GM11168 (cell line): Measurements from ENCODE around the gene PDE11A.

Experiments used
- in situ Hi-C: fragments of 300-500 bp; cut with MboI; formaldehyde crosslinking; loops from one replicate; pipeline ENCODE4 v1.12.0; 2022; ENCODE audit warnings: low sequenced_read_pairs; ENCODE audit not compliant: unreplicated experiment

PDE11A gene

DNA sequence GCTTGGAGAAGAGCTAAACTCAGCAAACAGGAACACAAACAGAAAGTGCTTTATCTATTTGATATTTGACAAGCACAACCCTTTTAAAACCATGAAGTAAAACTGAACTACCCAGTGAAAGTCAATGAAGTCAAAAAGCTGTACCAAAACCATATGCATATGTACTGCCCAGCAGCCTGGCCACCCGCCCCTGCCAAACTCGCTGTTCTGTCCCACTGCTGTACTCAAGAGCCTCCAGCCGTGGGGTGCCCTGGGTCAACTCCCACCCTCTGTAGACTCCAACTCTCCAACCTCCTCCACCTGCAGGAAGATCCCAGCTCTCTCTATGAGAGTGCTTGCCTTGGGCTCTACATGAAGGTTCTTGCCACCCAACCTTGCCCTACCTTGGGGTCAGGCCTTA, 411.8 kb downstream of the PDE11A start:
- in situ Hi-C loops, result no loop called here

DNA sequence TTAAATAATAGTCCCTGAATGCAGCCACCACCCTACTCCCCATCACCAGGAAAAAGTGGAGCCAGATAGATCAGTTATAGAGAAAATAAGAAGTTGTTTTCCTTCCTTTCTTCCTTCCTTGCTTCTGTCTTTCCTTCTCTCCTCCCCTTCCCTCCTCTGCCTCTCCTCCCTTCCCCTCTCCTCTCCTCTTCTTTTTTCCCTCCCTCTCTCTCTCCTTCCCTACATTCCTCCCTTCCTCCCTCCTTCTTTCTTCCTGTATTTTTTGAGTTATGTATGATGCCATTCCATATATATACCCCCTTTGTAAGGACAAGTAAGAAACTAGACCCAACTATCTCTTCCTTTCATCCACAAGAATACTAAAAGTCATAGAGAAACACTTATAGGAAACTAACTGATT, 414.3 kb downstream of the PDE11A start:
- in situ Hi-C loops, result no loop called here

DNA sequence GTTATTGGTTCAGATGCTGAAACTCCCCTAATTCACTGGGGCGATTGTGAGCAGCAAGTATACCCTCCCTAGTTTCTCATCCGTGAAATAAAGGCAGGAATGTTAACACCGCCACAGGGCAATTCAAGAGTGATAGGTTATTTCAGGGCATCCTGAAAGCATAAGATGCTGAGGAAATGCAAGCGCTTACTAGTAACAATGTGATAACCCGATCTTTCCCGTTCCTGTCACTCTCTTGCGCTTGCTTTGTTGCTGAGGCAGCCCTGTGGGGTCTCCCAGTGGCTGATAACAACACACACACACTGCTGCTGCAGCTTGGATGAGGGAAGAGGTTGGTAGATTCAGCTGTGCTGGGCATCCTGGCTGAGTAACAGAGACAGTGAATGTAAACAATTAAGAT, 420.7 kb downstream of the PDE11A start:
- in situ Hi-C loops, result no loop called here

DNA sequence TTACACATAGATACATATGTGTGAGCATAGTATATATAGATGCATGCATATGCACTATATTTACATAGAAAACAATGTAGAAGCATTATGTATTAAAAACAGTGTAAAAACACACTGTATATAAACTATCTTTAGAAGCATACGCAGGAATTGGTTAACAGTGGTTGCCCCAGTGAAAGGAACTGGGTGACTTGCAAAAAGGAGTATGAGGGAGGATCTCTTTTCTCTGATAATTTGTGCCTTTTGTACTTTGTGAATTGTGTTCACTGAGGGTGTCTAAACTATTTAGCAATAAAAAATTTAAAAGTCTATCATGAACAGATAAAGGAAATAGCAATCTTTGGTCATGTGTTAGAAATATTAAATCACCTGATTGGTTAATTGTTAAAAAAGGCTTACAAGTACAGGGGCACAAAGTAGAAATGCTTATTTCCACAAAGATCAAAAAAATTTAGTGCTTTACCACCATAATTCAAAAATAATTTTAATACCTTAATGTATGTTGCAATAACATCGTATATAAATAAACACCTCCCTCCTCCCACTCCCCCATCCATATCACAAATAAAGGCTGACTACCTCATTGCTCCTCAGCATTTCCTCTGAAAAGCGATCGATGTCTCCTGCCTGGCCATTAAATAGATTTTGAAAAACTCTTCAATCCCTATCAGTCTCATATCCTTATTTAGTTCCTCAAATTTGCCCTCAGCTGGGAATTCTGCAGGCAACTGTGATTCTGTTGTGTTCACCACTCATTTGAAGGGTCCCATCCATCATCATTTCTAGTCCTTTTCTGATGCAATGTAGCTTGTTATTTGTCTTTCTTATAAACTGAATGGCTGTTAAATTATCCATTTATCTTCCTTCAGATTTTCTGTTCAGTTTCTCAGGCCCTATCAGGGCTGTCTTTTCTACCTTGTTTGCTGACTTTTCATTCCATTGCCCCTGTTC, 422.7 kb downstream of the PDE11A start:
- in situ Hi-C loops, result no loop called here

DNA sequence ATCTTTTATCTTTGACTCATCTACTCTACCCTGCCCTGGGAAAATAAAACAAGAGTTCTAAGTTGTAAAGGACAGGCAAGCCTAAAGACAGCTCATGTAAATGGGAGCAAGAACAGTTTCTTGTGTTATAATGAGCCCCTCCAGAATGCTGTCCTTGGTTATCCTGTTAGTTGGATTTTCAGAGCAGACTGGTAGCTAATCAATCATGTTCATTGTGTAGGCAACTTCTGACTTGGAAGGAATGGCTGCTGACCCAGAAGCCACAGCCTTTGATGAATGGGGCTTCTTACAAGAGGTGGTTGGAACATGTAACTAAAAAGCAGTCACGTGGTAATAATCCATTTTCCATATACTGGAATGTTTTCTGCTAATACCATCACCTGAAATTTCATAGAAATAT, 425.8 kb downstream of the PDE11A start:
- in situ Hi-C loops, result no loop called here

DNA sequence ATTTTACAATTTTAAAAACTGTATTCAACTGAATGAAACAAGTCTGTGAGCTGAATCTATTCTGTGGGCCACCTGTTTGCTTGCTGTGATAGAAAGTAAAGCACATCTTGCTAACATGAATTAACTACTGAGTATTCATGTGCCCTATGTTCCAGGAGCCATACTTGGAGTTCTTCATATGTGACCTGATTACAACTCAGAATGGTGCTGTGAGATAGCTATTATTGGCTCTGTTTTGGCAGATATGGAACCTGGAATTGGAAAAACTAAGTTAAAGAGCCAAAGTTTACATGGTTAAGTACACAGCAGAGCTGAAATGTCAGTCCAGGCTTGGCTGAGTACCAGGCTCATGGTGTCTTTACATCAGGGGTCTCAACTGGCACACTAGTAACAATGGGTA, 426.3 kb downstream of the PDE11A start:
- in situ Hi-C loops, result no loop called here

DNA sequence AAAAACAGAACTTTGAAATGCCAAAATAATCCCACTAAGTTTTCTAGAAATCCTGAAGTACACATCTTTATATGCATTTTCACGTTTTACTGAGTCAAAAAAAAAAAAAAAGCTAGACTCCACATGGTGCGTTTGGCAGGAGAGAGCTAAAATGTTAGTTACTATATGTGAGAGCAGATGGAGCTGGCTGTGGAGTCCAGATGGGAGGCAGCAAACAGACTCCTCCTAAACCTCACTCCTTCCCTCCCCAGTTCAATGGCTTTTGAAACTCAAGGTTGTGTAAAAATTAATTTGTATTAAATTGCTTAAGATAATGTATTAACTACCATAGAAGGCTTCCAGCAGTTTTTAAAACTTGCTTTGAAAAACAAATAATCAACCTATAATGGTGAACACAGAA, 431.2 kb downstream of the PDE11A start:
- in situ Hi-C loops, result no loop called here

DNA sequence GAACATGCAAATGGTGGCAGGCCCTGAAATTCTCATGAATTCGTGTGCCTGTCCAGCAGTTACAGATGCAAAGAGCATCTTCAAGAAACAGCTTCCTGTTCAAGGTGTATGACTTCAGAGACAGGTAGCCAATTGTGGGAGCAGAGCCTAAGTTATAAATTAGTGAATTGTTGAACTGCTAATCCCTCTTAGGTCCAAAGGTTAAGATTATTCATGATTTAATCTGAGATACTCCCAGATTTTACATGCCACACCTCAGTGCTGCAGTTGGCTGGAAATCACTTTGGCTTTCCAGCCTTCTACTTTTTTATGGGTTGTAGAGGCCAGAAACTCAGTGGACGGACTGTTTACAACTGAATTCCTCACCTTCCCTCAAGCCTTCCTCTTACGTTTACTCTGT, 432.2 kb downstream of the PDE11A start:
- in situ Hi-C loops, result no loop called here

DNA sequence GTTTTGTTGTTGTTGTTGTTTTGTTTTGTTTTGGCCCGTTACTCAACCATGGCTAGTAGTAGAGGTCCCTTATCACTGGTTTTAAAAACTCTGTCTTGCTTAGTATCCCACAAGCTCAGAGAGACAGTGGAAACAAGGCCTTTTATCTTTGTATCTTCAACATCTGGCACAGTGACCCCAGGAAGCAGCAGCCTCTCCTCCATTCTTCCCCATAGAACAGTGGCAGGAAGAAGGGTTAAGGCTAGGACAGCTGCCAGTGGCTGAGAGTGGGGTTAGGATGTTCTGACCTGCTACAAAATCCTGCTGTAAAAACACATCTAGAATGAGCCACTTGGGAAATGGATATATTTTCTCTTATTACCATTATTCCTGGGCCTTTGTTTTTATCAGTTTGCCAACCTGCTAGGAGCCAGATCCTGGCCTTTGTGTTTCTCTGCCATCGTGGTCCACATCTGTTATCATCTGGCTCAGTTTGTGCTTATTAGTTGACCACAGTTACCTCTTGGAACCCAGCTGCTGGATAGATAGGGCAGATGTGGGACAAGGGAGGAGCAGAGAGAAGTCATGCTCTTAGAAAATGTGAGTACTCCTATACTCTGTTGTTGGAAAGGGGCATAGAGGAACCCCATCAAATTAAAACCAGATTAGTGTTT, 433.2 kb downstream of the PDE11A start:
- in situ Hi-C loops, result no loop called here

DNA sequence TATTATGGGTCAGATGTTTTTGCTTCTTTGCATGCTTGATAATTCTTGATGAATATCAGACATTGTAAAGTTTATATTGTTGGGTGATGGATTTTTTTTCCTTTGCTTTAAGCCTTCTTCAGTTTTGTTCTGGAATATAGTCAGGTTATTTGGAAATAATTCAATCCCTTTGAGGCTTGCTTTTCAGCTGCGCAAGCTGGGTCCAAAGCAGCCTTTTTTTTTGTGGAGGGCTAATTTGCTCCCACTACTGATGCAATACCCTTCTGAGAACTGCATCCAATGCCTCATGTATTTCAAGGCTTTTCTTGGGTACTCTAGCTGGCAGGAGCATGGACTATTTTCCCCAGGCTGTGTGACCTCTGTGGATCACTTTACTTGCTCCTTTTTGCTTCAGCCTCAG, 434.1 kb downstream of the PDE11A start:
- in situ Hi-C loops, result no loop called here

DNA sequence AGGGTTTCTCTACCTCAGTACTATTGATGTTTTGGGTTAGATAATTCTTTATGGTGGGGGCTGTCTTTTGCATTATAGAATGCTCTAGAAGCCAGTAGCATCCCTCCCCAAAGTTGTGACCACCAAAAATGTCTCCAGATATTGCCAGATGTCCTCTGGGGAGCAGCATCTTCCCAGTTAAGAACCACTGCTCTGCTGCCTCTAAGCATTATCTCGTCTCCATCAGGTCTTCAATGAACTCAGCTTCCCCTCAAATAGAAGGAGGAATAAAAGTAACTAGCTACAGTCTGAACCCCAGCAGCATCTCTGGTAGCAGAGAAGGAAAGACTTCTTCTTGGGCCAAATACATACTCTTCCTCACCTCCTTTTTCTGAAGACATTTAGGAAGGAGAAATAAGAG, 435.9 kb downstream of the PDE11A start:
- in situ Hi-C loops, result no loop called here

DNA sequence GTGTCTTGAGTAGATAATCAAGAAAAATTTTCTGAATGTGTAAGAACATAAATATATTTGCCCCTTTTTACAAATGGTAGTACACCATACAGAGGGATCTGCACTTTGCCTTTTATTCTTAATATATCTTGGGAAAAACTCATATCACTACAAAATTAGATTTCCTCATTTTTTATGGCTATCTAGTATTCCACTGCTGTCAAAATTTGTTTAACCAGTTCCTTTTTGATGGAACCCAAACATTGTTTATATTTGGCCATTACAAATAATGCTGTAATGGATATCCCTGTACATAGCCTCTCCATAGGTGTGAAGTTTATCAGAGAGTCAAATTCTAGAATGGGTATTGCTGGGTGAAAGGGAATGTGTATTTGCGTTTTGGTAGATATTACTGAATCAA, 436.9 kb downstream of the PDE11A start:
- in situ Hi-C loops, result no loop called here

DNA sequence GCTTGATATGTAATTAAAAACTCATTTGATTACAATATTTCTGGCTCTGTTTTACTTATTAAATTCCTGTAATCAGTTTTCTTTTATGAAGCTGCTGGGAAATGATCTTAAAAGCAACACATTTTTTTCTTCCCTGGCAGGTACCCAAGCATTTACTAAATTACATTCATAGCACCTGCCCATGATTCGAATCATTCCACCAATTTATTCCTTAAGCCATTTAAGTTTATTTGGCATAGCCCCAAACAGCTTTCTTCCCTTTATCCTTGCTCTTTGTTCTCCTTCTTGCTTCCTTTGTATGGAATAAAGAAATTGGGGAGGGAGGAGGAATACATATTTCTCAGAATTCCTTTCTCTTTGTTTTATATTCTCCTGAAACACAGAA, 438.7 kb downstream of the PDE11A start:
- in situ Hi-C loops, result no loop called here

DNA sequence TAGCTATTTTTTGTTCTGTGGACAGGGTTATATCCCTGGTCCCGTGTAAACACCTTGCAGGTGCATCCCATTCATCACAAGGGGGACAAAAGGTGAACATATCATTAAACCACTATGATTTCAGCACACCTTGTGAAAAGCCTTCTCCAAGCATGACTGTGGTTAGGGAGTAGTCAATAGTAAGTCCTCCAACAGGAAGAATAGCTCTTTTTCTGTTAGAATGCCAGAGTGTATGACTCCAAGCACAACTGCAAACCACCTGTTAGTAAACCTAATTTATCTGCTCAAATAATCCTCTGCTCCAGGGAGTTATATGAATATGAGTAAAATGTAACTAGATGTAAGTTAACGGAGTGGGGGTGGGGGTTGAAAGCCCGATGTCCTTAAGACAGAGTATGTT, 439.5 kb downstream of the PDE11A start:
- in situ Hi-C loops, result no loop called here

DNA sequence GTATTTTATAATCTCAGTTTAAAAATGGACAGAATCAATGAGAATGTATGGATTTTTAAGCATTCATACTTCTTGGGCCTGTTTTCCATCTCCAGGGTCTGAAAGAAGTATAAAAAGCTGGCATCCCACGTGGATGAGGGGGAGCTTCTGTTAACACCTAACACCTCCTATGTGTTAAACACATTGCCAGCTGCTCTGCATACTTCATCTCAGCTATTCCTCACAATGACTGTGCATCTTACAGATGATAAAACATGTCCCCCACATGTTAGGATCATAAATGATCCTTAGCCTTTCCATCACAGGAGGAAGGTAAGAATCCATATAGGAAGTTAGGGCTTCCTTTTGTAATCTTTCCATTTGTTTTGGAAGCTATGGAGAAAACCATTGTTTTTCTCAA, 440.9 kb downstream of the PDE11A start:
- in situ Hi-C loops, result no loop called here

DNA sequence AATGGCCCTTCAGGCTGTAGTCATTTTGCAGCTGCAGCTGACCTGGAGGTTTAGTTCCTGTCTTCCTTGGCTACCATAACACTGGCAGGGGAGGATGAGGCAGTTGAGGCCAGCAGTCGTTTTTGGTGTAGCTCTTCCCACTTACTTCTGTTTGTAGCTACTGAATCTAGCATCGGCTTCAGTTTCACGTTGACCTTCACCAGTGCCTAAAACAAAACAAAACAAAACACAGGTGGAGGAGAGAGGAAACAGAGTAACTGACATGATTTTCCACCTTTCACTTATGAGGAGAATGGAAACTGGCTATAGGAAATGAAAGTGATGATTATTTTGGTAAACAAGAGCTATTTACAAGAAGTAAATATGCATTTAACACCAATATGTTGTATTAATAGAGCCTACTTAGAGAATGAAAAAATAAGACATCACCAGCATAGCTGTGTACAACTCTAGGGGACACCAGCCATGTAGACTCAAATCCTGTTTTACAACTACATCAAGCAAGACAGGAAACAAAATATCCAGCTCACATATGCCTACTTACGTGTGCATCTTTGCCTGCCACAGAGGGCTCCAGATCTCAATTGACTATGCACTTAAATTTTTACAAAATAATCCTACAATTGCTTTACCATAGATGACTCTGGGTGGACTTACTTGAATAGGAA, 443.1 kb downstream of the PDE11A start:
- in situ Hi-C loops, result no loop called here

DNA sequence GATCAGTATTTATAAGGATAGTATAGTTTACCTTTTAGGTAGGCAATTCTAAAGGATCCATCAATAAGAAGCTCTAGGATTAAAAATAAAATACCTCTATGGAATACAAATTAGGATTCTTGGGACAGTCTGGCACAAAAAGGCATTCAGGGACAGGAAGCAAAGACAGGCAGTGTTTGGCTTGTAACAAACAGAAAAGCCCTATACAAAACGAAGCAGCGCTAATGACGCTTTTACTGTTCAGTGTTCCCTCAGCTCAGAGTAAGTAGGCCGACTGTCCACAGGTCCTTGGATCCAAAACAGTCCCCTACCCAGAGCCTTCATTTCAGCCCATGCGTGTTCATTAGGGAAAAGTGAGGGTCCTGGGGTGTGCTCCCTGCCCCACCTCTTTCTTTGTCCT, 443.7 kb downstream of the PDE11A start:
- in situ Hi-C loops, result no loop called here

DNA sequence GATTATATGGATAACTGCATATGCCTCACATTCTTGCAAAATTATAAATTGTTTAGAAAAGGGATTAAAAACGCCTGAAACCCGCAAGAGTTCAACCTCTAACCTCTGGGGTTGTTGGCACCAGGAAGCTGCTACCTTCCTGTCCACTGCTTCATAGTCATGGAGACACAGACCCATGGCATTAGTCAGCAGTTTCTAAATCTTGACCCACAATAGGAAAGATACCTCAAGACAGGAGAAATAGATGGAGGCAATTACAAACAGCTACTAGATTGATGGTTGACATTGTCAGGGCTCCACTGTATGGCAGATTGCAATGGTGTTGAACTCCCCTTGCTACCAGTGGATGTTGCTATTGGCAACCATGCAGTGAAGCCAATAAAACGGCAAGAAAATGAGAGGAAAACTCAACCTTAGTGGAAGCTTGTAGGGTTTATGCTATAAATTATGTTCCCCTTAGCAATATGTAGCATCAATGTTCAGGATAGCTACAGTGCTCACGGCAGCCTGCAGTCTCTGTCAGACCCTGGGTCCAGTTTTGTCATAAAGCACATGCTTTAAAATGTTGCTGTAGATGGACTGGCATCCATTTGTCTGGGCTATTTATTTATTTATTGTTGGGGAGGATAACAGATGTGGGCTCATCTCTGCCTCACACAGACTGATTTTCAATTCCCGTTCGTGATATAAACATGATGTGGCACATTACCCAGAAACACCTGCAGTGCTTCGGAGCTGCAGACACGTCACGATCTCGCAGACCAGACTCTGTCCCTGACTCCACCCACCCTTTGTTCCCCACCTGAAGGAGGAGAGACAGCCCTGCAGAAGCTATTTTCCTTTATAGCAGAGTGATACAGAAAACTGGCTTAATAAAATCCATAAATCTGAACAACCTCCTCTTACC, 446.6 kb downstream of the PDE11A start:
- in situ Hi-C loops, result no loop called here

DNA sequence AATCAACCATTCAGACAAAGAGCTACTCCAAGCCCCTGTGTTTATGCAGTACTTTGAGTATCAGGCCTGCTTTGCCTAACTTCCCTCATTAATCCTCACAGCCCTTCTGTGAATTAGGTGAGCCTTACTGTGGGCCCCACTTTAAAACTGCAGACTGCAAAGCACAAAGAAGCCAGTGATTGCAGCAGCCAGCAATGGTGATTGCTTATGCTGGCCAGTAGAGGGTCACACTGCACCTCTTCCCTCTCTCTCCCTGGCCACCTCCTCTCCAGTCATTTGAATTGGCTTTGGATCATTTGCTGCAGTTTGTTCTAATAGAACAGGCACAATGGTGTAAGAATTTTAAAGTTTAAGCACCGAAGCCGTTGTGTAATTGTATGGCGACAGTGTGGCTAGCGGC, 450.1 kb downstream of the PDE11A start:
- in situ Hi-C loops, result no loop called here

DNA sequence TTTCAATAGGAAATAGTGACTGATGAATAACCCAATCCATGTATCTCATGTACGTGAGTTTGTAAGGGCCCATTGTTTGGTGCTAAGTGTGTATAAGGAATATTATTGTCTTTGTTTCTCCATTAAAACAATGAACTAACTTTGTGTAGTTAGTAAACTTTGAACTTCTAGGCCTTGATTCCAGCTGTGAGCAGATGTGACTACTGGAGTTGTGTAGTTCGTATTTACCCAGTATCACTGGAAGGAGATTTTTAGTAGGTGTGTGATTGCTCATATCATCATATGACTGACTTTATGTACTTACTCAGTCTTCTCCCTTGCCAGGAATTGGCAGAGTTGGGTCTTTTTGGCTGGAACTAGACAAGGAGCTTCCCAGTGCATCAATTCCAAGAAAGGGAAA, 452.6 kb downstream of the PDE11A start:
- in situ Hi-C loops, result loop anchor here (5.0 kb wide), 1 partner anchor 68 kb away; a partner anchor contains a TSS
